ENCODE data around the gene IPCEF1. TPM values are rescaled to one million over a fixed set of nuclear protein-coding genes. Genes with fewer than 3 reads are reported as not detected.
"Not testable (repeated sequence)": the region's sequence is repeated elsewhere in the genome, so short reads cannot be mapped to it uniquely, and the experiment has no call there.

Gene IPCEF1
- total RNA-seq, 2 donors from 2014 or later: 17.6 to 20.4 TPM

- Mint-ChIP-seq H3K36me3 (ENCODE audit: insufficient read depth in 2 of 2) (peaks cover 7 to 25% of the 10 kb centered on the region in 2 donors), H3K27ac (no peak overlapping the region), H3K27me3 (ENCODE audit: low read depth) (no peaks in the 10 kb centered on the region), H3K4me3 (no peak overlapping the region), H3K9me3 (no peaks in the 10 kb centered on the region), H3K4me1 (ENCODE audit: low read depth) (peaks cover 38% of the 10 kb centered on the region)
- DNase-seq: no peak
- no peak for ATAC-seq (replicated peaks in 1 of 2)
Observed at GRCh38 chr6:154206996-154207395, 149.6 kb downstream of the IPCEF1 start.

- DNase-seq: no peak
- Mint-ChIP-seq H3K27me3 (ENCODE audit: low read depth) (no peaks in the 10 kb centered on the region), H3K36me3 (ENCODE audit: insufficient read depth in 2 of 2) (peaks cover 10 to 28% of the 10 kb centered on the region in 2 donors), H3K27ac (no peak overlapping the region), H3K4me1 (ENCODE audit: low read depth) (peaks cover 44% of the 10 kb centered on the region), H3K4me3 (no peak overlapping the region), H3K9me3 (peaks cover 0 to 1% of the 10 kb centered on the region in 2 donors)
- no peak for ATAC-seq (replicated peaks in 1 of 2)
Observed at GRCh38 chr6:154206141-154206540, 150.5 kb downstream of the IPCEF1 start.

- Mint-ChIP-seq H3K4me1 (ENCODE audit: low read depth) (peaks cover 35% of the 10 kb centered on the region), H3K27ac (no peak overlapping the region), H3K36me3 (ENCODE audit: insufficient read depth in 2 of 2) (peaks cover 10 to 22% of the 10 kb centered on the region in 2 donors), H3K27me3 (ENCODE audit: low read depth) (no peaks in the 10 kb centered on the region), H3K4me3 (no peak overlapping the region), H3K9me3 (peaks cover 0 to 4% of the 10 kb centered on the region in 2 donors)
- DNase-seq: no peak
- no peak for ATAC-seq (replicated peaks in 1 of 2)
Observed at GRCh38 chr6:154202958-154203357, 153.6 kb downstream of the IPCEF1 start.

- ATAC-seq (replicated peaks in 1 of 2) (no peak), DNase-seq (no peak)
- Mint-ChIP-seq H3K9me3 (peaks cover 0 to 4% of the 10 kb centered on the region in 2 donors), H3K36me3 (ENCODE audit: insufficient read depth in 2 of 2) (peaks cover 10 to 20% of the 10 kb centered on the region in 2 donors), H3K27ac (no peak overlapping the region), H3K4me3 (no peak overlapping the region), H3K27me3 (ENCODE audit: low read depth) (no peaks in the 10 kb centered on the region), H3K4me1 (ENCODE audit: low read depth) (peaks cover 41% of the 10 kb centered on the region)
Observed at GRCh38 chr6:154202339-154202738, 154.3 kb downstream of the IPCEF1 start.

GRCh38 chr6:154201688-154202087, 154.9 kb downstream of the IPCEF1 start:
- H3K27me3 Mint-ChIP-seq (ENCODE audit: low read depth); H3K27ac Mint-ChIP-seq; H3K4me3 Mint-ChIP-seq; H3K9me3 Mint-ChIP-seq; DNase-seq; ATAC-seq (replicated peaks in 1 of 2): not testable (repeated sequence)
- Mint-ChIP-seq H3K4me1 (ENCODE audit: low read depth) (peaks cover 47% of the 10 kb centered on the region), H3K36me3 (ENCODE audit: insufficient read depth in 2 of 2) (peaks cover 8 to 17% of the 10 kb centered on the region in 2 donors)

GRCh38 chr6:154197196-154197860, 159.3 kb downstream of the IPCEF1 start:
- Mint-ChIP-seq H3K27ac (peak overlapping the region; percentile 27), H3K36me3 (ENCODE audit: insufficient read depth in 2 of 2) (peaks cover 5 to 15% of the 10 kb centered on the region in 2 donors), H3K4me1 (ENCODE audit: low read depth) (peaks cover 42% of the 10 kb centered on the region), H3K27me3 (ENCODE audit: low read depth) (no peaks in the 10 kb centered on the region), H3K4me3 (peak overlapping the region; percentile 29 to 54), H3K9me3 (peaks cover 2 to 4% of the 10 kb centered on the region in 2 donors)
- ATAC-seq (replicated peaks in 1 of 2) (peak; percentile 34 to 55), DNase-seq (no peak)

GRCh38 chr6:154196333-154196885, 160.2 kb downstream of the IPCEF1 start:
- DNase-seq (no peak), ATAC-seq (replicated peaks in 1 of 2) (no peak)
- Mint-ChIP-seq H3K27ac (no peak overlapping the region), H3K4me1 (ENCODE audit: low read depth) (peaks cover 39% of the 10 kb centered on the region), H3K9me3 (peaks cover 2 to 4% of the 10 kb centered on the region in 2 donors), H3K36me3 (ENCODE audit: insufficient read depth in 2 of 2) (peaks cover 5 to 16% of the 10 kb centered on the region in 2 donors), H3K4me3 (no peak overlapping the region), H3K27me3 (ENCODE audit: low read depth) (no peaks in the 10 kb centered on the region)

- peaks cover 5 to 26% of the 10 kb centered on the region in 2 donors for H3K36me3 Mint-ChIP-seq (ENCODE audit: insufficient read depth in 2 of 2)
- peaks cover 32% of the 10 kb centered on the region for H3K4me1 Mint-ChIP-seq (ENCODE audit: low read depth)
- H3K9me3 Mint-ChIP-seq: peaks cover 0 to 3% of the 10 kb centered on the region in 2 donors
- DNase-seq (no peak), ATAC-seq (replicated peaks in 1 of 2) (peak; percentile 65 to 74)
- H3K27me3 Mint-ChIP-seq (ENCODE audit: low read depth): no peaks in the 10 kb centered on the region
- H3K27ac Mint-ChIP-seq: peak overlapping the region; percentile 13
- H3K4me3 Mint-ChIP-seq: peak overlapping the region; percentile 15 to 51
Observed at GRCh38 chr6:154187714-154188113, 168.9 kb downstream of the IPCEF1 start.

GRCh38 chr6:154187203-154187602, 169.4 kb downstream of the IPCEF1 start:
- Mint-ChIP-seq H3K9me3 (peaks cover 3% of the 10 kb centered on the region in 2 donors), H3K4me1 (ENCODE audit: low read depth) (peaks cover 32% of the 10 kb centered on the region), H3K4me3 (peak overlapping the region in 1 of 2 donors; percentile 51), H3K27me3 (ENCODE audit: low read depth) (no peaks in the 10 kb centered on the region), H3K27ac (peak overlapping the region; percentile 13), H3K36me3 (ENCODE audit: insufficient read depth in 2 of 2) (peaks cover 7 to 27% of the 10 kb centered on the region in 2 donors)
- DNase-seq (no peak), ATAC-seq (replicated peaks in 1 of 2) (no peak)

GRCh38 chr6:154179434-154179833, 177.2 kb downstream of the IPCEF1 start:
- DNase-seq (no peak), ATAC-seq (replicated peaks in 1 of 2) (no peak)
- Mint-ChIP-seq H3K36me3 (ENCODE audit: insufficient read depth in 2 of 2) (peaks cover 17 to 41% of the 10 kb centered on the region in 2 donors), H3K27ac (no peak overlapping the region), H3K4me1 (ENCODE audit: low read depth) (peaks cover 36% of the 10 kb centered on the region), H3K4me3 (peak overlapping the region in 1 of 2 donors; percentile 40), H3K27me3 (ENCODE audit: low read depth) (no peaks in the 10 kb centered on the region), H3K9me3 (peaks cover 14 to 15% of the 10 kb centered on the region in 2 donors)

GRCh38 chr6:154172393-154172792, 184.2 kb downstream of the IPCEF1 start:
- not testable (repeated sequence) for ATAC-seq (replicated peaks in 1 of 2); DNase-seq; H3K27me3 Mint-ChIP-seq (ENCODE audit: low read depth); H3K27ac Mint-ChIP-seq; H3K4me3 Mint-ChIP-seq
- Mint-ChIP-seq H3K9me3 (peaks cover 15% of the 10 kb centered on the region in 2 donors), H3K4me1 (ENCODE audit: low read depth) (peaks cover 26% of the 10 kb centered on the region), H3K36me3 (ENCODE audit: insufficient read depth in 2 of 2) (peaks cover 20 to 48% of the 10 kb centered on the region in 2 donors)

- Mint-ChIP-seq H3K4me1 (ENCODE audit: low read depth) (peaks cover 44% of the 10 kb centered on the region), H3K27ac (no peak overlapping the region), H3K9me3 (peaks cover 5 to 6% of the 10 kb centered on the region in 2 donors), H3K36me3 (ENCODE audit: insufficient read depth in 2 of 2) (peaks cover 15 to 31% of the 10 kb centered on the region in 2 donors), H3K4me3 (no peak overlapping the region), H3K27me3 (ENCODE audit: low read depth) (no peaks in the 10 kb centered on the region)
- DNase-seq (no peak), ATAC-seq (replicated peaks in 1 of 2) (no peak)
Observed at GRCh38 chr6:154170106-154170505, 186.5 kb downstream of the IPCEF1 start.

- Mint-ChIP-seq H3K9me3 (peaks cover 3 to 4% of the 10 kb centered on the region in 2 donors), H3K4me1 (ENCODE audit: low read depth) (peaks cover 39% of the 10 kb centered on the region), H3K36me3 (ENCODE audit: insufficient read depth in 2 of 2) (peaks cover 13 to 25% of the 10 kb centered on the region in 2 donors), H3K27ac (peak overlapping the region; percentile 12), H3K27me3 (ENCODE audit: low read depth) (no peaks in the 10 kb centered on the region), H3K4me3 (peak overlapping the region in 1 of 2 donors; percentile 32)
- DNase-seq (peak in 1 of 2 donors; percentile 33), ATAC-seq (replicated peaks in 1 of 2) (peak; percentile 78 to 80)
Observed at GRCh38 chr6:154169193-154169847, 187.3 kb downstream of the IPCEF1 start.

Data from activated T-cell treated with anti-CD3 and anti-CD28 coated beads, Interleukin-2, amount 50 U/mL, for 72 hours (primary cell).